Umbilical cord (tissue), 2 donors: Measurements from ENCODE around the gene KIRREL3. TPM values are rescaled to one million over a fixed set of nuclear protein-coding genes. Genes with fewer than 3 reads are reported as not detected.
A peak's percentile ranks its signal among the peaks of the same experiment; 100 is the strongest.

Experiments
- DNase-seq: peaks from one replicate; pipeline ENCODE4 v3.0.0-alpha.2; 2015; ENCODE audit warnings: low spot score
- total RNA-seq: library from RNA; depleted of rRNA; stranded (reverse); fragments of >200 nt; gene quantifications from one replicate; pipeline ENCODE4 v1.2.3, GENCODE V29; 2014; ENCODE audit warnings: low replicate concordance; ENCODE audit not compliant: insufficient read depth

KIRREL3 gene
- total RNA-seq, 1 donor from 2014 or later, result 0.72 TPM

DNA sequence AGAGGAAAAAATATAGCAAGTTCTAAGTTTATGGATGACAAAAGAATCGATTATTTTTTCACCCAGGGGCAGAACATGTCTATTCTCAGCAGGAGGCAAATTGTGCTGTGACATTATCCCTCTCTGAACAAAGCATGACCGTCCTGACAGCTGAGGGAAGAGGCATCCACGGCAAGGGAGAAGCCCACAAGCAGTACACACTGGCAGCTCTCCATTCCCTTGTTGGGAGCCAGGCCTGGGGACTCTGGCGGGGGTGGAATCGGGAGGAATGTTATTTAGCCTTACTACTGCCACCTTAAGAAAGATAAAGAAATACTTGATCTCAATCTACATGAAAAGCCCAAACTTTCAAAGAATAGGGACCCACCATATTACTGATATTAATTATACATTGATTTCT lies 3.4 kb downstream of the KIRREL3 start:
- no peak for DNase-seq

DNA sequence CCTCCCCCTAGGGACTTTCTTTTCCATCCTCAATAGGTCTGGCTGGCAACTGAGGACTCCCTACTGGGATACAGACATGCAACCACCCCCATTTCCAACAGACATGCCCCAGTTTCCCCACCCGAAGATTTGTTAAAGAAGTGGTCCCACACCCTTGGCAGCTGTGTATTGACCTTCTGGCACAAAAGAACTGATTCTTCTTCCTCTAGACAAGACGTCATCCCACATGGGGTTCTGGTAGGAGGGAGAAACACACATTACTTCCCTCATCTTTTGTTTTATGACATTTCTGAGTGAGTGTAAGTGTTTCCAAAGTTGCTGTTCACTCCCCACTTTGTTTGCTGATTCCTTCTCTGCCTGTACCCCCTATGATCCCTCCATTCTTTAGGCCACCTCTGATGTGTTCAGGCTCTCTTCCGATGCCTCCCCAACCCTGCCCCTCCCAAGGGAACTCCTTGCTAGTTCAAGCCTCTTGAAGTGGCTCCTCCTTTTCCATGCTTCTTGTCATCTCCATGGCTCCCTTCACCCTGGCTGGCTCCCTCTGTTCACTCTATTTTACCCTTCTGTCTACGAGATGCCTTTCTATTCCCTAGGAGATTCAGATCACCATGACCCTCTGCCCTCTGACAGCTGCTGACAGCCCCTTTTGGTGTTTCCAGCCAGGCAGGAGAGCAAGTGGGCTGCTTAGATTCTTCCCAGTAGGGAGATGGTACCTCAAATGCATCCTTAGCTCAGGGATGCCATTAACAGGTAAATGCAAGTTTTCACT lies 4.3 kb downstream of the KIRREL3 start:
- DNase-seq, result no peak

GRCh38 chr11:126993599-126993998 lies 7.0 kb downstream of the KIRREL3 start:
- DNase-seq, result no peak

DNA sequence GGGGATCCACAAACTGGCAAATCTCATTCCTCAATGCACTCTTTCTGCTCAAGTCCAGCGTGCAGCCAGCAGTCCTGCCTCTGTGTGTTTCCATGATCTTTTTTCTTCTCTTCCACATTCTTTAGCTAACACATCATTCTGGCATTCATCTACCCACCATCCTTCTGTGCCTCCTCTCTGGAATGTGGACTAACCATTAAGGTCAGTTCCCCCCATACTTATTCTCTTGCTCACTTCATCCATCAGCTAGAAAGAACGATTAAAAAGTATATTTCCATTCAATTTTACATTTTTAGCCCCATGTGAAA lies 7.8 kb downstream of the KIRREL3 start:
- DNase-seq, result no peak

- DNase-seq, result no peak
Observed at GRCh38 chr11:126992065-126992803, 8.3 kb downstream of the KIRREL3 start.

- no peak for DNase-seq
Observed at GRCh38 chr11:126991596-126991995, 9.0 kb downstream of the KIRREL3 start.

DNA sequence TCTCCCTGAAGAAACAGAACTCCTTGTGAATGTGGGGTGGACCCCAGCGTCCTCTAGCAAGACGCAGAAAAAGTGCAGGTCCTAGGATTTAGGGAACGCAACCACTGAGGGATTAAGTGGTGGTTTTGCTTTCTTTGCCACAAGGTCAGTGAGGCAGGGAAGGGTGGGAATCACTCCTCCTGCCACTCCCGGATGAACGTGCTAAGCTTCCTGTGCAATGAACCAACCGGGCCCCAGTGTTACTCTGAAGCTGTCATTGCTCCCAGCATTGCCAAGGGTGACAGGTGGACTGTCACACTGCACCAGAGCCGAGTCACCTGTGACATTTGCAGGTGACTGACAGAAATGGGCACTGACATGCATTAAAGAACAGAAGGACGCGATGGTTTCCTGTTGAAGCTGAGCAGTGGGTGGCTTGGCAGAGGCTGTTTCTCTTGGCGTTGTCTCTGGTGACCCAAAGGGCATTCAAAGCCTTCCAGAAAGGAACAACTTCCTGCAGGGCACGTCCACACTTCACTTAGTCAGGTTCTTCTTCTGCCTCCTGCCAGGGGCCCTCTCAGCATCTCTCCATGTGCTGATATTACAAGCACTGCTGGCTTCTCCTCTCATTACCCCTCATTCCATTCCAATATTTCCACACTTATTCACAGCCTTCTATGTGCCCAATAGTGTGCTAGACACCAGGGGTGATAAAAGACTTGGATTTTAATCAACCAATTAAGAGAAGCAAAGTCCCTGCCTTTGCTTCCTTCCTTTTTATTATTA lies 9.7 kb downstream of the KIRREL3 start:
- no peak for DNase-seq

DNA sequence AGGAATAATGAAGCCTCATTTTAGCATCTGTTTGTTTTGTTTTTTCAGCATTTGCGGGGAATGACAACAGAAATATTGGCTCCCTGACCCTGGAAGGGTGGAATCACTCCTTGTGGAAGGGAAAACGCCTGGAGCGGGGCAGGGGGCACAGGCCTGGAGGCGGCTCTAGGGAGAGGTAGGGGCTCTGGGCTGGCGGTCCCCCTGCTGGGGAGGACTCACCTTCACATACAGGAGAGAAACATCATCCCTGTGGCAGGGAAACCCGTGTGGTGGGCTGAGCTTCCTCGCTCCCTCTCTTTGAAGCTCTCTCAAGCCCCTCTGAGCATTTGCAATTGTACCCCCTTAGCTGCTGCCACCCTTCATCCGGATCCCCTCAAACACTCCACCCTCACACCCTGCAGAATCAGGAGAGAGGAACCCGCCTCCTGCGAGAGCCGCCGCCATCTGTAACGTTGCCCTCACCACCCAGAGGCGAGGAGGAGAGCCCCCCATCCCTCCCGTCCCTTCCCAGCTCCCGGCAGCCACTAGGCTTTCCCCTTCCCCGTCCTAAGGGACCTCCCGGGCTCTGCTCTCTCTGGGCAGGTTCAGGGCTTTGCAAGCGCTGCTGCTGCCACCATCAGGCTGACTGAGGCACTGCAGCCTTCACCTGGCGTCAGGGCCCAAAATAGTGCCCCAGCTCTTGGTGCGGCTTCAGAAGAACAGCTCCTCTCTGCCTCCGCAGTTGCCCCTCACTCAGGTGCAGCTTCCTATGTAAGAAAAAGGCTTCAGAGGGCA lies 10.4 kb downstream of the KIRREL3 start:
- peak; percentile 59 for DNase-seq

DNA sequence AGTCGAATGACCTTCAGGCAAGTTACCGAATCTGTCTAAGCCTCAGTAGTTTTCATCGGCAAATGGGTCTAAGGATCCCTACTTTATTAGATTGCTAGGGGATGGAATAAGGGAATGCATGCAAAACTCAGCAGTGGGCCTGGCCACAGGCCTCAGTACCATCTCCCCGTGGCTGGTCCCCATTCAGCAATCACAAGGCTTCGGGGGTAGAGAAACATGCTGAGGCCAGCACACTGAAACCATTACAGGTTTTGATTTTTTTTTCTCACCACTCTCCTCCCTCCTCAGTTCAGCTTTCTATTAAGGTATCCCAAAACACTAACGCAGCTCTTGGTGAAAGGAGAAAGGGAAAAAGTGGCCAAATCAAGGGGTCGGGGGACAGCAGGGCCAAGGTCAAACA lies 11.9 kb downstream of the KIRREL3 start:
- DNase-seq, result no peak

GRCh38 chr11:126981635-126982034 lies 18.9 kb downstream of the KIRREL3 start:
- no peak for DNase-seq

GRCh38 chr11:126978911-126979310 lies 21.7 kb downstream of the KIRREL3 start:
- no peak for DNase-seq

DNA sequence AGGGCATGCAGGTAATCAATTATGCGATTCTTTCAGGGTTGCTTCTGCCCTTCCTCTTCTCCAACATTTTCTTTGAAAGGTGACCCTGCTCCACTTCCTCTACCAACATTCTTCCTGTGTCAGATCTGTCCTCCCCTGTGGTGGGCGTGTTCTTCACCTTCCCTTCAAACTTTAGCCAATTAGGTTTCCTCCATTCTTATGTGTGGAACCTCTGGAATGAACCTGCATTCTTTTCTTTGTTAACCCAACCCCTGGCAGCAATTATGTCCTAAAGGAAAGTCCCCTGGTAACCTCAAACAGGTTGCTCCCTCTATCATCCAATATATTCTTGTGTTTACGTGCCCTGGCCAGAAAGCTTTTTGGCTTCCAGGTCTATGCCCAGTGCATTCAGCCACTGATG lies 22.4 kb downstream of the KIRREL3 start:
- DNase-seq, result no peak

DNA sequence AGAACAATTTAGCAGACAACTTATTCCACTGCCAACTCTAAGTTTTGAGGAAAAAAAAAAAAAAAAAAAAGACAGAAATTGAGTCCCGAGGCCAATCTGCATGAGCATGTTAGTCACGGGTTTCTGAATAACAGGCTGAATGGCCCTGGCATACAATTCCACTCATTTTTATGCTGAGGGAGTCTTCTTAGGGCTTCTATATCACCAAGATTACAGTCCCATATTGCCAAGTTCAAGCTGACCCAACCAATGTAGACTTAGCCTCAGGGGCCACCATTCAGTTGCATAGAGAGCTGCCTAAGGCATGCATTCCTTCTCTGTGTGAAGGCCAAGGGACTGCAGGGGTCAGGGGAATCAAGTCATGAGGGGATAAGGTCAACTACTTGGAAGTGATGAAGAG lies 27.5 kb downstream of the KIRREL3 start:
- DNase-seq, result no peak

- no peak for DNase-seq
Observed at GRCh38 chr11:126971305-126971704, 29.3 kb downstream of the KIRREL3 start.

GRCh38 chr11:126969865-126970479 lies 30.6 kb downstream of the KIRREL3 start:
- no peak for DNase-seq

- DNase-seq, result no peak
Observed at GRCh38 chr11:126968915-126969314, 31.7 kb downstream of the KIRREL3 start.

- DNase-seq, result no peak
Observed at GRCh38 chr11:126965331-126965730, 35.2 kb downstream of the KIRREL3 start.

- DNase-seq, result no peak
Observed at GRCh38 chr11:126963603-126964363, 36.8 kb downstream of the KIRREL3 start.

DNA sequence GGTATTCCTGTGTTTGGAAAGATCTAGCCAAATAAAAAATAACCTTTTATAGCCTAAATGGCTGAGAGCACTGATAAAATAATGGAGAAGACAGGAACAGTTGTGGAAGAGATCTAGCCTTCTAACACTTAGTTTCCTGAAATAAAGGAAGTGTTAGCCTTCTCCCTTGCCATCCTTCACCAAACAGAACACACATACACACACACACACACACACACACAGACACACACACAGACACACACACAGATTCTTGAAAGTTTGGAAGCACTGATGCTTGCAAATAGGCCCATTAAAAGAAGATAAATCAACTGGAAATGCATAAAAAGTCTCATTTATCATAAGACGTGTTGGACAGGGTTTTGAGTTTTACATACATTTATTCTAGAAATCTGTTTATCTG lies 37.5 kb downstream of the KIRREL3 start:
- DNase-seq, result no peak

DNA sequence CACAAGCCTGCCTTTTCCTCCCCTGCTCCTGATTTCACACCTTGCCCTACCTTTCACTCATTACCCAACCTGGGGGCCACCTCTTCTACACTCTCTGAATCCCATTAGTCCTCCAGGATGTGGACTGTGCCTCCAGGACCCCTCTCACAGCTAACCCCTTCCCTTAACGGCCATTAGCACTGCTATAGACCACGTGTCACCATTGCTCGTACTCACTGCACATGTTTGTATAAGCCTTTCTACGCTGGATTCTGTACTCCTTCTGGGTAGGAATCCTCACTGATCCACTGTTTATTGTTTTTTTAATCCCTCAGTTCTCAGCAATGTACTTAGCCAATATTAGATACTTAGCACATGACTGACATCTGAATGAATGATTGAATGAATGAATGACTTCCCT lies 40.9 kb downstream of the KIRREL3 start:
- no peak for DNase-seq

GRCh38 chr11:126956635-126957034 lies 43.9 kb downstream of the KIRREL3 start:
- no peak for DNase-seq
